ENCODE data around the gene PNISR.
"Not testable (repeated sequence)": the region's sequence is repeated elsewhere in the genome, so short reads cannot be mapped to it uniquely, and the experiment has no call there.

PNISR gene, protein sequence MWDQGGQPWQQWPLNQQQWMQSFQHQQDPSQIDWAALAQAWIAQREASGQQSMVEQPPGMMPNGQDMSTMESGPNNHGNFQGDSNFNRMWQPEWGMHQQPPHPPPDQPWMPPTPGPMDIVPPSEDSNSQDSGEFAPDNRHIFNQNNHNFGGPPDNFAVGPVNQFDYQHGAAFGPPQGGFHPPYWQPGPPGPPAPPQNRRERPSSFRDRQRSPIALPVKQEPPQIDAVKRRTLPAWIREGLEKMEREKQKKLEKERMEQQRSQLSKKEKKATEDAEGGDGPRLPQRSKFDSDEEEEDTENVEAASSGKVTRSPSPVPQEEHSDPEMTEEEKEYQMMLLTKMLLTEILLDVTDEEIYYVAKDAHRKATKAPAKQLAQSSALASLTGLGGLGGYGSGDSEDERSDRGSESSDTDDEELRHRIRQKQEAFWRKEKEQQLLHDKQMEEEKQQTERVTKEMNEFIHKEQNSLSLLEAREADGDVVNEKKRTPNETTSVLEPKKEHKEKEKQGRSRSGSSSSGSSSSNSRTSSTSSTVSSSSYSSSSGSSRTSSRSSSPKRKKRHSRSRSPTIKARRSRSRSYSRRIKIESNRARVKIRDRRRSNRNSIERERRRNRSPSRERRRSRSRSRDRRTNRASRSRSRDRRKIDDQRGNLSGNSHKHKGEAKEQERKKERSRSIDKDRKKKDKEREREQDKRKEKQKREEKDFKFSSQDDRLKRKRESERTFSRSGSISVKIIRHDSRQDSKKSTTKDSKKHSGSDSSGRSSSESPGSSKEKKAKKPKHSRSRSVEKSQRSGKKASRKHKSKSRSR

DNA sequence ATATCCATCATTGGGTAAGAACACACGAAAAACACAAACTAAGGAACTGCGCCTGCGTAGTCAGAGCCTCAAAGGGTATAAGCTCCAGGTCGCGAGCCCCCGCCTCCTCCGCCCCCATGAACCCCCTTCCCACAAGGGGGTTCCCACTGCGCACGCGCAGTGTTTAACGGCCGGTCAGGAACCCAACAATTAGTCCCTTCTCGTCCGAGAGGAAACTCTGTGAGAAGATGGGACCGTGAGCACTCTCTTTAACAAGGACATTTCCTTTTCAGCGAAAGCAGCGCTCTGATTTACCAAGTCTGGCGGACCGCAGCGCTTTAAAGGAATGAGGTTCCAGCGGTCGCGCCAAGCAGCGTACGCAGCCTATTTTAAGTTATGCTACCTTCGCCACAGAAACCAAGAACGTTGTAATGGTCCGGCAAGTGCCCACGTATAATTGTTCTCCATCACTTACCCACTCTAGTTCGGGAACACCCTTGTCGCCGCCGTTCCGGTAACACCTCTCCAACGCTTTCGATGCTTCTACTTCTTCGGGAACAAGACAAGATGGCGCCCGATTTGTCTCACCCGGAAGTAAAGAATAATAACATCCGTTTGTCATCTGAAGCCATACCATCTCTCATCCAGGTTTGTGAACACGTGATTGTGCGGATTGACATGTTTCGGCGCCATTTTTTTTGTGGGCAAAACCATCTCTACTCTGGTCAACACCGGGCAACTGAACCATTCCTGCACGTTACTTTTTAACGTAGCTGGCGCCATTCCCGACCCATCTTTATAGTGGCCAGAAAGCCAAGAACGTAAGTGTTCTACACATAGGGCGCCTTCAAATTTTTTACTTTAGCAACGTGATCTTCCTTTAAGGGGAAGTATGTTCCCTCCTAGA is at the start of gene PNISR:
TSS of gene PNISR (minus strand) at position 548 of the 886 bp plus-strand sequence. CDS start 10,649 bp downstream, outside the sequence.
- peak; percentile 45 for DNase-seq (ENCODE audit: low read depth)

DNA sequence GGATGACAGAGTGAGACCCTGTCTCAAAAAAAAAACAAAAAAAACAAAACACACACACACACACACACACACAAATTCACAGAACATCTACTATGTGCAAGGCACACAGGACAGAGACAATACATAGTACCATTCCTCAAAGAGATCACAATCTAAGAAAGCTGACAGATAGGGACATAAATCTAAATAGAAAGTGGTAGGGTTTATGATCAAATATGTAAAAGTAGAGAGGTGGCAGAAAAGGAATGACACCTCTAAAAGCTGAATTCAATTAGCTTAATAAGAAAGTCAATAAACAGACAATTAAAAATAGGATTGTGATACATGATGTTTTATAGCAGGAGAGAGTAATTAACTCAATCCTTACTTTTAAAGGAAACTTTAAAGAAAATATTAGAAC is 48.6 kb upstream of the PNISR start:
- no peak for DNase-seq (ENCODE audit: low read depth)

DNA sequence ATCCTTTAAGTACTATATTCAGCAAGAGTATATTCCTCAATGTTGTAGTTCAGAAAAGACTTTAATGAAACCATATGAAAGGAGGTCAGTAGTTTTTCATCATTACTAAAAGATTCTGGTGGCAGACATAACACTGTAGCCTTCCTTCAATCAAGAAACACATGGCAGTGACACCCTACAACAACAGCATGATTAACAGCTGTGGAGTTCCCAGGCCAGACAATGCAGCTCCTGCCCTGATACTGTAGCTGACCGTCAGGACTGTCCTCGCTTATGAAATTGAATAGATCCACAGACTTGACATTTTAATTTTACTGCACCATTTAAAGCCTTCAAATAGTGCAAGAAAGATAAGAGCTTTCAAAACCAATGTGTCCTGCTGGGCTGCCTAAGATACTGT is 46.5 kb upstream of the PNISR start:
- no peak for DNase-seq (ENCODE audit: low read depth)

DNA sequence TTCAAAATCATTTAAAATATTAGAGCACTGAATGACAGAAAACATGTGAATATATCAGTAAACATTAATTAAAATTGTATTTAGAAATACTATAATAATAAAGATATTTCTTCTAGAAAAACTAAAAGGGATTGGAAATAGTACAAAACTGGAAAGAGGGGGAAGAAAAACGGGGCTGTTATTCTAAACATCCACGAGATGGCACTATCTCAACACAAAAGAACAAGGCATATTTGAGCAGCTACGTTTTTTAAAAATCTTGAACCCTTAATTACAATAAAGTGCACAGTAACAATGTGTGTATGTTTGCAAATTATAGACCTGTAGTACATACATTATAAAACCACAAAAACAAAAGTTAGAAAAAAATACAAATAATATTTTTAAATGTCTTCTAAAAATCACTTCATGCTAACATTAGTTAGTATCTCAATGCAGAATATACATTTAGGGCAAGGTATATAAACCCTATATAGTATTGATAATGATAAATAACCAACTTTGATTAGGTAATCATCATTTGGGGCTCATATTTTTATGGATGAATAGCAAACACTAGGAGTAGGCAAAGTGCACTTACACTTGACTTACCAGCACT is 42.5 kb upstream of the PNISR start:
- DNase-seq (ENCODE audit: low read depth): no peak

DNA sequence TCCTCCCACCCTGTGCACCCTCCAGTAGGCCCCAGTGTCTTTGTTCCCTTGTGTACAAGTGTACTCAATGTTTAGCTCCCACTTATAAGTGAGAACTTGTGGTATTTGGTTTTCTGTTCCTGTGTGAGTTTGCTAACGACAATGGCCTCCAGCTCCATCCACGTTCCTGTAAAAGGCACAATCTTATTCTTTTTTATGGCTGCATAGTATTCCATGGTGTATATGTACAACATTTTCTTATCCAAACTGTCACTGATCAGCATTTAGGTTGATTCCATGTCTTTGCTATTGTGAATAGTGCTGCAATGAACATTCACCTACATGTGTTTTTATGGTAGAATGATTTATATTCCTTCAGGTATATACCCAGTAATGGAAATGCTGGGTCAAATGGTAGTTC is 34.0 kb upstream of the PNISR start:
- not testable (repeated sequence) for DNase-seq (ENCODE audit: low read depth)

DNA sequence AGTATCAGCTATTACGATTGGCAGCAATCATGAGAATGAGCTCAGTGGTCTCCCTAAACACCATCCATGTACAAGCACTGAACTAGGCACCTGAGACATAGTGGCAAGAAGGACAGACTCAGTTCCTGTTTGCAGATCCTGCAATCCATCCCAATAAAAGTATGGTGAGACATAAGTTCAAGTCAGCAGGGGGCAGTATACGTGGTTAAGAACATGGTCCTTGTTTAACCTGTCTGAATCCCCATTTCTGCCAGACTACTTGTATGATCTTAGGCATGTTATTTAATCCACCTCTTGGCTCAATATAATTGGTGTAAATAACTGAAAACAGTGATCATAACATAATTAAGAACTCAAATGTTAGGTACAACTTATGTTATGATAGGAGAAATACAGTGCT is 33.2 kb upstream of the PNISR start:
- DNase-seq (ENCODE audit: low read depth): no peak

DNA sequence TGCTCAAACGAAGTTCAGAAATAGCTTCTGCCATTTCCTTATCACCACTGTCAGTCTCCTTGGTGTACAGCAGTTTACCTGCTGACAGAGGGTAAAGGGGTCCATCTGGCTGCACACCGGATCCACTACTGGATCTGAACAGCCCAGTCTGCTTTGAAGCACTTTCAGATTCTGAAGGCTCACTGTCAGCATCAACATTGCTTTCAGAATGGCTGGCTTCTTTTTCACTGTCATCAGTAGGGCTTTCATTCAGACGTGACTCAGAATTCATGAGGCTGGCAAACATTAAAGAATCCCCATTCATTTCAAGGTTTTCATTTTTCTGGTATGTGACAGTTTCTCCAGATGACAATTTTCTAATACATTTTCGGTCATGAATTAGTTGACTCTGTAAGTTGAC is 21.0 kb upstream of the PNISR start:
- DNase-seq (ENCODE audit: low read depth): no peak

DNA sequence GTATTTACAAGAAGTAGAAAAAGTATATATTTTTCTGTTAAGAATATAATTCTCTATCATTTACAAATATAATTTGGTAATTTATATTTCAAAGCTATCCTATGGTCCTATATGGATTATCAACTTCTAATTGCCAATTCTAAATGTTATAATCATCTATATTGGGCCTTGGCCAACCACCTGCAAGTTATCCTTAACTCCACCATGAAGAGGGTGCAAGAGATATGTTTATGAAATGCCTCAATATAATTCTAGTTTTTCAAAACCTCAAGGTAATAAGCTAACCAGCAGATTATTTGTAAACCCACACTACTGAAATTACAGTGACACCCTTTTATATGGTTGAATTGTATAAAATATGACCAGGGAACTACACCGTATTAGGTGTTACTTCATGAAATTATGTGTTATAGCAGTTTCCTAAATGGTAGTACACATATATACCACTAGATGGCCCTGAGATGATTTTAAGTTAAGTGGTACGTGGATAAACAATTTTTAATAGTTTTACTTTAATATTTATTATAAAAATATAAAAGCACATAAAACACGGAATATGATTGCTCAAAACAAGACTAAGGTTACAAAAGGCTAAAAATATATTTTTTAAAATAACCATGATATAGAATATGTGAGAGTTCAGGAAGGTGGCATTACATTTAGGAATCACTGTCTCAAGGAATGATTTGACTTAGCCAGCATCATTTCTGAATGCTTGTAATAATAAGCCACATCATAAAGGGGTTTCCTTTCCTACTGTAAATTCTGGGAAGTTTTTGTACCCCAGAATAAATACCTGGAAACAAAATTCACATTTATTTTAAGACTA is 9.8 kb upstream of the PNISR start:
- DNase-seq (ENCODE audit: low read depth): no peak

DNA sequence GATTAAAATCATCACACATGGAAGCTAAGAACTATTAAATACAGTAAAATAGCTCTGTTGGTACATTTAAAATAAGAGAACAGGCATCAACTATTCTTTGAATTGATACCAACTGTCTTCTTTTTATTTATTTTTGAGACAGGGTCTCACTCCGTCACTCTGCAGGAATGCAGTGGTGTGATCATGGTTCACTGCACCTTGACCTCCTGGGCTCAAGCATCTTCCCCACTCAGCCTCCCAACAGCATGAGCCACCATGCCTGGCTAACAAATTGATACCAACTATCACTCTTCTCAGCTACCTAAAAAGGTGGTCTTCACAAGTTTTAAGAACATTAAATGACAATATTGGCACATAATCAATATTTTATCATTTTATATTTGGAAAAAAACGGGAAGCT is 7.8 kb upstream of the PNISR start:
- no peak for DNase-seq (ENCODE audit: low read depth)

DNA sequence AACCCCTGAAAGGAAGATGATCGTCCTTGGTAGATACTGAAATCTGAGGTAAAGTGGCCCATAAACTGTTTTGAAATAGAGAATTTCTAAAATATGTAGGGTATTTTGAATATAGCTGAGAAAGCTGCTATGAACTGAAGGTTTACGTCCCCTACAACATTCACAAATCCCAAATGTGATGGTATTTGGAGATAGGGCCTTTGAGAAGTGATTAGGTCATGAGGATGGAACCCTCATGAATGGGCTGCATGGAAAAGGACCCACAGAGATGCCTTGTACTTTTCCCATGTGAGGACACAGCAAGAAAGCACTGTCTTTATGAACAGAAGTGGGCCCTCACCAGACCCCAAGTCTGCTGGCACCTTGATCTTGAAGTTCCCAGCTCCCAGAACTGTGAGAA is 6.8 kb upstream of the PNISR start:
- no peak for DNase-seq (ENCODE audit: low read depth)

DNA sequence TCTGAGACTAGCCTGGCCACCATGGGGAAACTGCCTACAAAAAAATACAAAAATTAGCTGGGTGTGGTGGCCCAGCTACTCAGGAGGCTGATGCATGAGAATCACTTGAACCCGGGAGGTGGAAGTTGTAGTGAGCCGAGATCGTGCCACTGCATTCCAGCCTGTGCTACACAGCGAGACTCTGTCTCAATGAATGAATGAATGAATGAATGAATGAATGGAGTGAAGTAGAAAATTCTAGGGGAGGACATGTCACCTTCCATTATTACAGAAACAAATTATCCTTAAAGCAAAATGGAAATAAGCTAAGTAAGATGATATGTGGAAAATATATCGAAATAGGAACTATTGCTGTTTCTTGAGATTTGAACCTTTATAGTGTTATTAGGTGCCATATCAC is 2.9 kb upstream of the PNISR start:
- no peak for DNase-seq (ENCODE audit: low read depth)

DNA sequence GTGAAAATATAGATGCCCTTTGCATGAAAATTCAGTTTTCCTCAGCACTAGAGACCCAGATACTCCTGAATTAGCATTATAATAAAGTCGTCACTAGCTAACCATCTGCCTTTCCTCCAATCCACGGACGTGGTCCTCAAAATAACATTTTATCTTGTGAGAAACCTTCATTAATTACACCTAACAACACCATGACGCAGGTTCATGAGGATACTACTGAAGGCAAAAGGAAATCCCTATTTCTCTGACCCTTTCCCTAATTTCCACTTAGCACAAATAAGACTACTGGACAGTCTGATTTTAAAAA is 1.3 kb upstream of the PNISR start:
- DNase-seq (ENCODE audit: low read depth): no peak

DNA sequence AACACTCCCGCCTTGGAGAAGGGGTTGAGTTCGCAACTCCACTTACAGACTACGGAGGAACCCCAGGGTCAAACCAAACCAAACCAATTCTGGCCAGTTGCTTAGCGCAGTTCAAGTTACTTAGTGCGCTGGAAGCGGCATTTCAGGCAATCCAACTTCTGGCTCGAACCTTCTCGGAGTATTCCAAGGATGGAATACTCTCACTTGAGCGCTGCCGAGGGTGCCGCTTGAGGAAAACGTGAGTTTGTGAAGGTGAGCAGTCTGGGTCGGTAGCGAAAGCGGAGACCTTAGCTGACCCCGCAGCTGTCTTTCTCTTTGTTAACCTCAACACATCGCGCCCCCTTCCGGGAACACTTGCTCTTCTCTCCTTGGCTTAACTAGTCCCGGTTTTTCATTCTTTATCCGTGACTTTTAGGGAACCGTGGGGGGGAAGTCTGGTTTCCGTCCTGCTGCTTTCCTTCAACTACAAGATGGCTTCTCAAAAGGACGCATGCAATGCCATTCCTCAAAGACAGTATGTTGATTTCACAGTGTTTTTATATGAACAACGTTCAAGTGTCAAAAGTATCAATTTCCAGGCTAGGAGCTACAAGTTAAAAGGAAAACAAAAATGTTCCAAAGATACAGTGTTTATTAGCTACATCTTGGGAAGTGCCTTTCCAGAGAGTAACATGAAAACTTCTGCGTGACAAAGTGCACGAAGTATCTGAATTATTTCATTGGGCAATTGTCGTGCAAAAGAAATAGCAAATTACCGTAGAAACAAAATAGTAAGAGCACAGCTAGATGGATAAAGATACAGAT is 741 bp upstream of the PNISR start:
- peak; percentile 22 for DNase-seq (ENCODE audit: low read depth)

DNA sequence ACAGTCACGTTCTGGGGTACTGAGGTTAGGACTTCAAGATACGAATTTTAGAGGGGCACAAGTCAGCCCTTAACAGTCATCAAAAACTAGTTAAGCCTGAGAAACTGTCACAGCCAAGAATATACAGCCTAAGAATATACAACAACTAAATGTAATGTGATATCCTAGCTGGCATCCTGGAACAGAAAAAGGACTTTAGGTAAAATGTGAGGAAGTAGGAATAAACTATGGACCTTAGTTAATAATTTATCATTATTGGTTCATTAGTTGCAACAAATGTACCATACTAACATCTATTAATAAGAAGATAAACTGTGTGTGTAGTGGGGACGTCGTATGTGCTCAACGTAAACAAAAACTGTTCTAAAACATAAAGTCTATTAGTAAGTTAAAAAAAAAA is 1.1 kb downstream of the PNISR start:
- DNase-seq (ENCODE audit: low read depth): no peak

DNA sequence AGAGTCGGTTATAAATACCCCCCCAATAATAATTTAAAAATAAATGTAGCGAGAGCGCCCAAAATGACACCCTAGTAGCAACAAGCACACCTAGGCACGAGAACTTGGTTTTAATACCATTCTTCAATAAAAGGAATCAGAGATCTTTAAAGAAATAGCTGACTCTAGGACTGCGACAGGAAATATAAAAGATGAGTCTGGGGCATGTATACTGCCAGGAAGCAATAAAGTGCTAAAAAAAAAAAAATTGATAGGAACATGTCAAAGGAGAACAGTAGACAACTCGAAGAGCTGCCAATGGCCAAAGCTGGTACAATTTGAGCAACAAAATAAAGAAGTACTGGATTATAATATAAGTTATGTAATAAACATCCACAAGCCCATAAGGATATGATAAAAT is 2.2 kb downstream of the PNISR start:
- DNase-seq (ENCODE audit: low read depth): no peak

DNA sequence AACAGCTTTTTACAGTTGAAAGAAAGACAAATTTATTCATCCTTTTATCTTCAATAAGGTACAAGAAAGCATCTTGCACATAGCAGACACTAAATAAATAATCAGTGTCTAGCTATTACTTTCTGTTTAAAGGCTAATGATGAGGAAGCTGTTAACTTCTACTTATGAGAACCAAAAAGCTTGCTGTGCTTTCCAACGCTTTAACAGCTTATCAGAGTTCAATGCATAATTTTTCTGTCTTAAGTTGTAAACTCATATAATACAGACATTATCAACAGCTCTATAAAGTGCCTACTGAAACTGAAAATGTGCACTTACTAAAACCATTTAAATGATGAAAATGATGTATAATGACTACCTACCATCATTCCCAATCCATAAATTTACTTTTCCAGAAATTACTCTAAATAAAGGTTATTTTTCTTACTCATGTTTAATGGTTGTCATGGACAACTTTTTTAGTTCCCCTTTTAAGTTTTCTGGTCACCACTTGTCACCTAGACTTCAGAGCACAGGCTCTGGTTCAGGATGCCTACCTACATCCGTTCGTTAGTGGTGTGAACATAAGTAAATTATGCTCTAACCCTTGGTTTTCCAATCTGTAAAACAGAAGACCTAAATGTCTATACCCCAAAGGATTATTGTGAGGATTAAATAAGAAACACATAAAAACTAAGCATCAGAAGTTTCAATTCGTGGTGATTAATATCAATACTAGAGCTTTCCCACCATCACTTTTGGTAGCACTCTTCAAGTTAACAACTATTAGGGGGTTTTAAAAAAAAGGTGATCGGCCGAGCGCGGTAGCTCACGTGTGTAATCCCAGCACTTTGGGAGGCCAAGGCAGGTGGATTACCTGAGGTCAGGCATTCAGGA is 8.0 kb downstream of the PNISR start:
- no peak for DNase-seq (ENCODE audit: low read depth)

DNA sequence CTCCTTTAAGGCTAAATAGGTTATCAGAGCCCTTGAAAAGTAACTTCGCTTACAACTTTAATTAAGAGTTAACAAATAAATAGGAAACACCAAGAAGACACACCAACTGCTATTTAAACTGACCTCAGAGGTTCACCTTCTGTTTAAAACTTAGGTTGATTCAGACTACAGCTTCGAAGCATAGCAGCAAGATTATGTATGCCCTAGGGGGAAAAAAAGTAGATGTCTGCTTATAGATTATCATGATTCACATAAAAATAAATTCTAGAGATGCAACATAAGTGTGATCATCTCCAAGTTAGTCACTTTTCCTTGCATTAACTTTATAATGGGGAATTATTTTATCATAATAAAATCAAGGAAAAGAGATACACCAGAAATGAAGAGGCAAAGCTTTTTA is 8.9 kb downstream of the PNISR start:
- DNase-seq (ENCODE audit: low read depth): no peak

DNA sequence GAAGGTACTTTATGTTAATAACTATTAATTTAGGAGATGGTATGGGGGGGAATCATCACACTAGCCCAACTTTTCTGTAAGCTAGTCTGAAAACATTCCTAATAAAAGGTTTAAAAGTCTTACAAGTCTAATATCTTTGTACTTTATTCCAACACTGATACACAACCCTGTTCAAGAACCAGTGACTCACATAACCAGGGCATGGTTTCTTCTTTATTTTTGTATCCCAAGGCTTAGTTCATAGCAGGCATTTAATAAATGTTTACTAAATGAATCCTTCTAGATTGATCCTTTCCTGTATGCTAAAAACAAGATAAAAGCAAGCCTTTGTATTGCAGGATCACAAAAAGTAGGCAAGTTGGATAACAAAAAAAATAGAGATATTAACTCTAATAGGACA is 9.7 kb downstream of the PNISR start:
- no peak for DNase-seq (ENCODE audit: low read depth)

DNA sequence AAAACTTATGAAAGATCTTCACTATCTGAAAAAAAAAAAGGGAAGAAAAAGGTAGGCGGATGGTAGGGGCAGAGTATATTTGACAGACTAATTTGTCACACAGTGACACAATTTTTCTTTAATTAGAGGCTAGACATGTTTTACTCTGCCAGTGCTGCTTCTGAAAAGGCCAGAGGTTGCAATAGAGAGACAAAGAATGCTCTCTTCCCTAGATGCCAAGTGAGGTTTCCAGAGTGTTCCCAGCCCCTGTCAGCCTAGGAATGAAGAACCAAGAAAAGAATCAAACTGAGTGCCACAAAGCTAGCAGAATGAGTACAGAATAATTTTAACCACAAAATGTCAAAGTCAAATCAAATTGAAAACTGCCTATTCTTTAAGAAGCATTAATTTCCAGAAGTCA is 13.0 kb downstream of the PNISR start:
- no peak for DNase-seq (ENCODE audit: low read depth)

DNA sequence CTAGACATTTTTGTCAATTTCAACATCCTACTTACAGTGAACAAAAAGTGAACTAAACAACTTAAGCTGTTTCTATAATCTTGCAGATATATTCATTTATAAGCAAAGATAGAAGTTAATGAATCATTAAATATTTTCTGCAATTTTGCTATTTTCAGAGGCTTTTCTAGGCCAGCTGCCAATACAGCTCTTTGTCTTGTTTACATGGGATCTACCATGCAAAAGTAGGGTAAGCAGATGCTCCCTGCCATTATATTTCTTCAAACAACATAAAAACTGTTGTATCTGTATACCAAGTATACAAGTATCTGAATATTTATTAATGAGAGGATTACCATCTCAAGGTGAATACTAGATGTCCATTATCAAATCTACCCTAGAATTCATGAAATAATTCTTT is 15.4 kb downstream of the PNISR start:
- DNase-seq (ENCODE audit: low read depth): no peak
